WERI-Rb-1 (cell line): Measurements from ENCODE around the gene GUCY1A2.
"Not testable (repeated sequence)": the region's sequence is repeated elsewhere in the genome, so short reads cannot be mapped to it uniquely, and the experiment has no call there.

Experiments used
- DNase-seq: peaks from one replicate; pipeline ENCODE4 v3.0.0-alpha.2; 2020
- H3K27ac ChIP-seq: fragments of 250-450 bp; sonication (Bioruptor Pico); 2 replicates; pipeline ENCODE4 v1.5.1; 2020; ENCODE audit warnings: mild to moderate bottlenecking, moderate library complexity
- H3K27me3 ChIP-seq: fragments of 250-450 bp; sonication (Bioruptor Pico); 2 replicates; pipeline ENCODE4 v1.5.1; 2021; ENCODE audit warnings: mild to moderate bottlenecking, low read depth, moderate library complexity; ENCODE audit not compliant: insufficient read depth, severe bottlenecking
- H3K36me3 ChIP-seq: fragments of 250-450 bp; sonication (Bioruptor Pico); 2 replicates; pipeline ENCODE4 v1.5.1; 2020; ENCODE audit warnings: mild to moderate bottlenecking, moderate library complexity
- H3K4me3 ChIP-seq: 2 replicates; pipeline ENCODE4 v1.5.1; 2011; ENCODE audit warnings: low read depth, mild to moderate bottlenecking, control low read depth, low read length
- H3K9me3 ChIP-seq: fragments of 250-450 bp; sonication (Bioruptor Pico); 2 replicates; pipeline ENCODE4 v1.5.1; 2021; ENCODE audit warnings: mild to moderate bottlenecking, moderate library complexity; ENCODE audit not compliant: severe bottlenecking
- CTCF ChIP-seq: IDR thresholded peaks from 2 replicates; pipeline ENCODE4 v1.5.1; 2011; ENCODE audit warnings: low read depth, mild to moderate bottlenecking, control low read depth, inconsistent platforms, low read length

GUCY1A2 gene

GRCh38 chr11:107018219-107018901, at the start of gene GUCY1A2:
Gene GUCY1A2, minus strand, starts transcription at chr11:107018476. Its CDS starts 421 bp downstream, at chr11:107018055.
- Histone ChIP-seq H3K9me3 (no peaks in the 10 kb centered on the region), H3K4me3 (peak within 1 kb of the TSS; percentile 63), H3K27ac (peak within 1 kb of the TSS; percentile 67), H3K36me3 (no peaks in the 10 kb centered on the region), H3K27me3 (no peaks in the 10 kb centered on the region)
- TF ChIP-seq CTCF = no peak
- DNase-seq = peak; percentile 75

- no peak for TF ChIP-seq CTCF
- no peaks in the 10 kb centered on the region for H3K36me3 ChIP-seq
- H3K4me3 ChIP-seq = no peak overlapping the region
- no peak overlapping the region for H3K27ac ChIP-seq
- no peak for DNase-seq
- no peaks in the 10 kb centered on the region for H3K9me3 ChIP-seq
- H3K27me3 ChIP-seq = no peaks in the 10 kb centered on the region
Observed at GRCh38 chr11:107054391-107054790, 36.1 kb upstream of the GUCY1A2 start.

GRCh38 chr11:107051332-107051731, 33.1 kb upstream of the GUCY1A2 start:
- not testable (repeated sequence) for H3K36me3 ChIP-seq, H3K4me3 ChIP-seq, H3K27me3 ChIP-seq, H3K27ac ChIP-seq, H3K9me3 ChIP-seq, DNase-seq

GRCh38 chr11:107050899-107051298, 32.6 kb upstream of the GUCY1A2 start:
- H3K27me3 ChIP-seq, H3K27ac ChIP-seq, H3K4me3 ChIP-seq, H3K36me3 ChIP-seq, DNase-seq, H3K9me3 ChIP-seq: not testable (repeated sequence)

GRCh38 chr11:107050121-107050520, 31.8 kb upstream of the GUCY1A2 start:
- H3K4me3 ChIP-seq = no peak overlapping the region
- no peaks in the 10 kb centered on the region for H3K9me3 ChIP-seq
- no peak for TF ChIP-seq CTCF
- H3K36me3 ChIP-seq = no peaks in the 10 kb centered on the region
- no peak for DNase-seq
- no peaks in the 10 kb centered on the region for H3K27me3 ChIP-seq
- no peak overlapping the region for H3K27ac ChIP-seq

- no peaks in the 10 kb centered on the region for H3K9me3 ChIP-seq
- H3K36me3 ChIP-seq = no peaks in the 10 kb centered on the region
- no peaks in the 10 kb centered on the region for H3K27me3 ChIP-seq
- no peak overlapping the region for H3K27ac ChIP-seq
- H3K4me3 ChIP-seq = no peak overlapping the region
- no peak for TF ChIP-seq CTCF
- DNase-seq = no peak
Observed at GRCh38 chr11:107044503-107044902, 26.2 kb upstream of the GUCY1A2 start.
